DOHH2 (cell line): ENCODE measurements around the gene LIPG.

Experiments
- H3F3A ChIP-seq: fragments of 200-600 bp; sonication (generic), shearing (Covaris generic); 2 replicates; pipeline ENCODE4 v1.6.0; 2016; ENCODE audit warnings: antibody characterized with exemption, mild to moderate bottlenecking; ENCODE audit not compliant: control insufficient read depth, insufficient read depth
- H3K27ac ChIP-seq: fragments of 200-600 bp; sonication (generic); 2 replicates; pipeline ENCODE4 v1.5.1; 2014; ENCODE audit warnings: low read depth, mild to moderate bottlenecking, low read length, moderate library complexity
- H3K27me3 ChIP-seq: fragments of 200-600 bp; sonication (generic); 2 replicates; pipeline ENCODE4 v1.6.1; 2014; ENCODE audit warnings: mild to moderate bottlenecking, low read length, mixed read lengths; ENCODE audit not compliant: control insufficient read depth
- H3K36me3 ChIP-seq: fragments of 200-600 bp; sonication (generic); 2 replicates; pipeline ENCODE4 v1.6.1; 2014; ENCODE audit warnings: mild to moderate bottlenecking, low read length, moderate library complexity, mixed read lengths; ENCODE audit not compliant: control insufficient read depth
- H3K4me1 ChIP-seq: fragments of 200-600 bp; sonication (generic); 2 replicates; pipeline ENCODE4 v1.6.1; 2014; ENCODE audit warnings: mild to moderate bottlenecking, low read length, mixed read lengths; ENCODE audit not compliant: control insufficient read depth
- H3K4me2 ChIP-seq: fragments of 200-600 bp; sonication (generic); 2 replicates; pipeline ENCODE4 v1.6.0; 2014; ENCODE audit warnings: mild to moderate bottlenecking, low read length, moderate library complexity
- H3K4me3 ChIP-seq: fragments of 200-600 bp; sonication (generic); 2 replicates; pipeline ENCODE4 v1.5.1; 2014; ENCODE audit warnings: mild to moderate bottlenecking, low read length, mixed read lengths
- H3K79me2 ChIP-seq: fragments of 200-600 bp; sonication (generic); 2 replicates; pipeline ENCODE4 v1.6.1; 2014; ENCODE audit warnings: mild to moderate bottlenecking, low read length, mixed read lengths; ENCODE audit not compliant: control insufficient read depth
- H3K9me2 ChIP-seq: fragments of 200-600 bp; sonication (generic); replicated peaks from 2 replicates; pipeline ENCODE4 v1.6.1; 2014; ENCODE audit warnings: mild to moderate bottlenecking, low read length, mixed read lengths; ENCODE audit not compliant: control insufficient read depth
- H3K9me3 ChIP-seq: fragments of 200-600 bp; sonication (generic); 2 replicates; pipeline ENCODE4 v1.6.1; 2014; ENCODE audit warnings: antibody characterized with exemption, low read length, mixed read lengths; ENCODE audit not compliant: control insufficient read depth, insufficient read depth
- H4K20me1 ChIP-seq: fragments of 200-600 bp; sonication (generic); 2 replicates; pipeline ENCODE4 v1.6.0; 2014; ENCODE audit warnings: low read depth, mild to moderate bottlenecking, antibody characterized with exemption, low read length, moderate library complexity; ENCODE audit not compliant: control insufficient read depth, insufficient read depth
- EZH2phosphoT487 ChIP-seq: fragments of 200-600 bp; sonication (generic); IDR thresholded peaks from 2 replicates; pipeline ENCODE4 v1.6.1; 2017; ENCODE audit warnings: borderline replicate concordance, mild to moderate bottlenecking, antibody characterized with exemption, low read length, moderate library complexity, mixed read lengths
- TF ChIP-seq, protein P1 (sequence below): fragments of 200-600 bp; sonication (generic); IDR thresholded peaks from one replicate; pipeline ENCODE4 v1.5.1; 2014; ENCODE audit warnings: antibody characterized with exemption, mild to moderate bottlenecking, low read depth, low read length; ENCODE audit not compliant: poor library complexity, severe bottlenecking

The LIPG gene

DNA sequence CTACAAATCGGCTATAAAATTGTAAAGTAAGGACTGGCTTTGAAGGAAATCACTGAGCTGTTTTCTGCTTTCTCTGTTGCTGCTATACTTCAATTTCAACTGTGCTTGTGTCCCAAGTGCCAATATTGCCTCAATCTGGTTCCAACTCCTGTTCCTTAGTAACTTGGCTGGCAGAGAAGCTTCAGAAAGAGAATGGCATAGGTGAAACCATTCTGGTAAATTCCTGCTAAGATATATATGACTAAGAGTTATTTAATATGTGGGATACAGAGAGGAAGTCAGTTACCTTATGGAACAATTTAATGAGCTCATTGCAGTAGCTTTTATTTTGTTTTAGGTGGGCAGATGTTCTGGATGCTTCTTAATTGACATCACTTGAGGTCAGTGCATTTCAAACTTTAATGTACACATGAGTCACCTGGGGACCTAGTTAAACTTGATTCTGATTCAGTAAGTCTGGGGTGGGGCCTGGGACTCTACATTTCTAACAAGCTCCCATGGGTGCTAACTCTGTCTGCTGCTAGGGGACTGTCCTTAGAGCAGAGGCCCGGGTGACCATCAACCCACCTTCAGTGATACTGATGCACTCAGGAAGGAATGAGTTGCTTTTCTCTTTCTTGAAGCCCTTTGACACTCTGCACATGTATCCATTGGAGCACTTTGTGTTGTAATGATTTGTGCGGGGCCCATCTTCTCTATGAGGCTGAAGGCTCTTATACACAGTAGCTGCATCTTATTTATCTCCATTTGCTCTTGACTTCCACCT, 47.6 kb downstream of the LIPG start:
- Histone ChIP-seq H3F3A (no peaks in the 10 kb centered on the region), H3K27ac (no peak overlapping the region), H3K36me3 (no peaks in the 10 kb centered on the region), H3K9me2 (no peaks in the 10 kb centered on the region), H3K4me1 (no peaks in the 10 kb centered on the region), H3K4me2 (no peak overlapping the region), H3K9me3 (no peaks in the 10 kb centered on the region), H3K4me3 (no peak overlapping the region), H3K27me3 (peaks cover 10% of the 10 kb centered on the region), H3K79me2 (no peaks in the 10 kb centered on the region), H4K20me1 (no peaks in the 10 kb centered on the region)
- TF ChIP-seq EZH2phosphoT487, result no peak
- TF ChIP-seq, protein P1, sequence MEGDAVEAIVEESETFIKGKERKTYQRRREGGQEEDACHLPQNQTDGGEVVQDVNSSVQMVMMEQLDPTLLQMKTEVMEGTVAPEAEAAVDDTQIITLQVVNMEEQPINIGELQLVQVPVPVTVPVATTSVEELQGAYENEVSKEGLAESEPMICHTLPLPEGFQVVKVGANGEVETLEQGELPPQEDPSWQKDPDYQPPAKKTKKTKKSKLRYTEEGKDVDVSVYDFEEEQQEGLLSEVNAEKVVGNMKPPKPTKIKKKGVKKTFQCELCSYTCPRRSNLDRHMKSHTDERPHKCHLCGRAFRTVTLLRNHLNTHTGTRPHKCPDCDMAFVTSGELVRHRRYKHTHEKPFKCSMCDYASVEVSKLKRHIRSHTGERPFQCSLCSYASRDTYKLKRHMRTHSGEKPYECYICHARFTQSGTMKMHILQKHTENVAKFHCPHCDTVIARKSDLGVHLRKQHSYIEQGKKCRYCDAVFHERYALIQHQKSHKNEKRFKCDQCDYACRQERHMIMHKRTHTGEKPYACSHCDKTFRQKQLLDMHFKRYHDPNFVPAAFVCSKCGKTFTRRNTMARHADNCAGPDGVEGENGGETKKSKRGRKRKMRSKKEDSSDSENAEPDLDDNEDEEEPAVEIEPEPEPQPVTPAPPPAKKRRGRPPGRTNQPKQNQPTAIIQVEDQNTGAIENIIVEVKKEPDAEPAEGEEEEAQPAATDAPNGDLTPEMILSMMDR, result no peak

DNA sequence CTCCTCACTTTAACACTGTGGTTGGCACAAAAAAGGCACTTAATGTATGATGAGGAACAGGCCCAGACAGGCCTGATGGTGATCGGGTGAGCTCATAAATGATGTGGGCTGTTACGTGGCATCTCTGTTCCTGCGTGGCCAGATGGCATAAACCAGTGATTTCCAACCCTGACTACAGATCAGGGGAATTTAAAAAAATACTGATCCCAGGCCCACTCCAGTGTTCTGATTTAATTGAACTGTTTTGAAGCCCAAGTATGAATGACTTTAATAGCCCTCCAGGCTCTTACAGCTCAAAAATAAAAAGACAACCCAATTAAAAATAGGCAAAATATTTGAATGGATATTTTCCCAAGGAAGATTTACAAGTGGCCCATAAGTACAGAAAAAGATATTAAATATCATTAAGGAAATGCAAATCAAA, 48.2 kb downstream of the LIPG start:
- Histone ChIP-seq H3K79me2 (no peaks in the 10 kb centered on the region), H3K9me3 (no peaks in the 10 kb centered on the region)
- TF ChIP-seq, protein P1, result no peak
- no peak for TF ChIP-seq EZH2phosphoT487

DNA sequence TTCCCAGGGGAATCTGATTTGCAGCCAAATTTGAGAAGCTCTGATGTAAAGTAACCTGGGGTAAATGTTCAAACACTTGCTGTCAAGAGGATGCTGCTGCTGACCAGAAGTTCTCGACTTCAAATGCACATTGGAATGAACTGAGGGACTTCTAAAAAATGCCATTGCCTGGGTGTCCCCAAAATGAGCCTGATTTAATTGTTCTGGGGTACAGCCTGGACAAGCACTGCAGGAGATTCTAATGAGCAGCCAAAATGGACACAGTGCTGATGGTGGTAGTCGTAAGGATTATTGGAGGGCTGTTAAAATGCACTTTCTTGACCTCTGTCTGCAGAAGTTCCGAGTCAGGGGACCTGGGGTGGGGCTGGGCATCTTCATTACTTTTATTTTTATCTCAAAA, 49.5 kb downstream of the LIPG start:
- Histone ChIP-seq H3K36me3 (no peaks in the 10 kb centered on the region), H3F3A (no peaks in the 10 kb centered on the region), H3K27ac (no peak overlapping the region), H3K27me3 (peaks cover 10% of the 10 kb centered on the region), H3K79me2 (no peaks in the 10 kb centered on the region), H3K9me3 (no peaks in the 10 kb centered on the region), H4K20me1 (no peaks in the 10 kb centered on the region), H3K9me2 (no peaks in the 10 kb centered on the region), H3K4me2 (no peak overlapping the region), H3K4me1 (no peaks in the 10 kb centered on the region), H3K4me3 (no peak overlapping the region)
- TF ChIP-seq EZH2phosphoT487, result no peak
- TF ChIP-seq, protein P1, result no peak

More for the DNA sequence above, 48.2 kb downstream of the LIPG start:
- H3K4me1 ChIP-seq, result no peaks in the 10 kb centered on the region
- no peaks in the 10 kb centered on the region for H3F3A ChIP-seq
- no peaks in the 10 kb centered on the region for H3K36me3 ChIP-seq
- no peaks in the 10 kb centered on the region for H4K20me1 ChIP-seq
- H3K27ac ChIP-seq, result no peak overlapping the region
- H3K9me2 ChIP-seq, result no peaks in the 10 kb centered on the region
- peaks cover 10% of the 10 kb centered on the region for H3K27me3 ChIP-seq
- no peak overlapping the region for H3K4me3 ChIP-seq
- H3K4me2 ChIP-seq, result no peak overlapping the region
